HG02798 (cell line): ENCODE results near the gene TTN.
"Not testable (repeated sequence)": the region's sequence is repeated elsewhere in the genome, so short reads cannot be mapped to it uniquely, and the experiment has no call there.

Source experiments
- ATAC-seq: cut with Tn5 transposase; IDR thresholded peaks from one replicate; pipeline ENCODE4 v1.9.1; 2021; ENCODE audit warnings: mild to moderate bottlenecking; ENCODE audit not compliant: unreplicated experiment, poor library complexity

Gene TTN

DNA sequence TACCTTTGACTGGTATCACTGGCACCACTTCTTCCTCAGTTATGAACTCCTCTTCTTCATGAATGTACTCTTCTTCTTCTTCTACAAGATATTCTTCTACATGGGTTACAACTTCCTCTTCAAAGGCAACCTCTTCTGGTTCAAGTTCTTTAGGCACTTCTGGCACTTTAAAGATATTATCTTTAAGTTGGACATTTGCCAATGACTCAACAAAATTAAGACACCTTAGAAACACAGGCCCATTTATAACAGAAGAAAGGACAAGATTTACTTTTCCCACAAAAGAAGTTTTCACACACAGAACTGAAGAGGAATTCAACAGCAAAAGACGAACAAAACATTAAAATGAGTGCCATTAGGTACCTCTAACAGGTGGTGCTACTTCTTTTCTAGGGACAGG lies 127.3 kb downstream of the TTN start:
- ATAC-seq, result no peak

DNA sequence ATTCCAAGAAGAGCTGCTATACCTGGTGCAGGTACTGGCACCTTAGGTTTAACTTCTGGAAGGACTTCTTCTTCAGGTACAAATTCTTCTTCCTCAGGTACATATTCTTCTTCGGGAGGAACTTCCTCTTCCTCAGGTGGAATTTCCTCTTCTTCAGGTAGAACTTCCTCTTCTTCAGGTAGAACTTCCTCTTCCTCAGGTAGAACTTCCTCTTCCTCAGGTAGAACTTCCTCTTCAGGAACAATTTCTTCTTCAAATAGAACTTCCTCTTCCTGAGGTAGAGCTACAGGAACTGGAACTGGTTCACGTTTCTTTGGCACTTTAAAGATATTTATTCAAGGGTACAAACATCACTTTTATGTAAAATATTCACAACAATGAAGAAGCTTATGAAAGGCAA lies 129.6 kb downstream of the TTN start:
- no peak for ATAC-seq

DNA sequence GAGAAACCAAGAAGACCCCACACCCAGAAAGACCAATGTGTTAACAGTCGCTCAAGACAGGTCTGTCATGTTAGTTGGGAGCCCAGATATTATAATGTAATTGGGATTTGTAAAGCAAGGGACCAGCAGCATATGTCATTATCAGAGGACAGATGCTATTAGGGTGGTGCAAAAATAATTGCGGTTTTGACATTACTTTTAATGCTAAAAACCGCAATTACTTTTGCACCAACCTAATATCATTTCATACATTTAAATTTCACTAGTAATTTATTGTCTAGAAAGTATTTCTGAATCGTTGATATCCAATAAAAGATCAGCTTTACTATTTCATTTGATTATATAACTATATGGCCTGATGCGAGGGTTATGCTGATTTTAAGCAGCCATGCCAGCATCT lies 131.2 kb downstream of the TTN start:
- ATAC-seq, result no peak

DNA sequence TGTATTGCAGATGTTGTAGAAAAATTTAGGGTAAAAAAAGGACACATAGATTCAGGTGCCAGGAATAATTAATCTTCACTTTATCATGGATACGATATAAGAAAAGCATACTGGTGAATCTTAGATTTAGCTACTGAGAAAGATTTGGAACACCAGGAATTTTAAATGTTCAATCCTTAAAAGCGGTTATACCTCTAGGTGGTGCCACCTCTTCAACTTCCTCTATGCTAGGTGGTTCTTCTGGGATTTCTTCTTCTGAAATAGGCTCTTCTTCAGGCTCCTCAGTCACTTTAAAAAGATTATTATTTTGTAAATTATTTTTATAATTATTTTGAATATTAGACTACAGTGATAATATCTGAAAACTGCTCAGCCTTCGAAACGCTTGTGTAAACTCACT lies 133.1 kb downstream of the TTN start:
- no peak for ATAC-seq

DNA sequence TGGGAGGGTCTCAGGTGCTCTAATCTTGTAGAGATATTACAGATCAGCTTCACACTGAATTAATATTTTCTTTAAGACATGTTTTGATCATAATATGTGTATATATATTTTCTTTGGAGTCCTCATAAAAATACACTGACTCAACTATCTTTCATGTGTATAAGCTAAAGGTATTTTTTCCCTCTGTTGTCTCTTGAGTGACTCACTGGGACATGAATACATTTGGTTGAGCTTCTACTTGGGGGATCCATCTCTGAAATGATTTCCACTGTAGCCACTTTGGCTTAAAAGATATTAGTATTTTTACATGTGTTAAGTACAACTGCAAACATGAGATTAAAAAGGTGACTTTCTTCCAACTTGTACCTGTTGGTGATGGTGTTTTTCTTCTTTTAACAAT lies 140.8 kb downstream of the TTN start:
- no peak for ATAC-seq

DNA sequence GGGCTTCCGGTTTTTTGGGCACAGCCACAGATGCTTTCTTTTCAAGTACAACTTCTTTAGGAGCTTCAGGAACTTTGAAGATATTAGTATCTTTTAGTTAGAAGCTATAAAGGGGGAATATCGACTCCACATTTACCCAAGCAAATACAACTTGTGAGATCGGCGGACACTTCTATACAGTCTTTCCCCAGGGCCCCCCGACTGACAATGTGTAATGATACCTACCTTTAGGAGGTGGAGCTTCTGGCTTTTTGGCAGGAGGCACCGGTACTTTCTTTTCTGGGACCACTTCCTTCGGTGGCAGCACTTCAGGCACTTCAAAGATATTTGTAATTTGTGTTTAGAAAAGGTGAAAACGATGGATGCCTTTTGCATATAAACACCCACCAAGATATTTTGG lies 148.7 kb downstream of the TTN start:
- ATAC-seq, result not testable (repeated sequence)

DNA sequence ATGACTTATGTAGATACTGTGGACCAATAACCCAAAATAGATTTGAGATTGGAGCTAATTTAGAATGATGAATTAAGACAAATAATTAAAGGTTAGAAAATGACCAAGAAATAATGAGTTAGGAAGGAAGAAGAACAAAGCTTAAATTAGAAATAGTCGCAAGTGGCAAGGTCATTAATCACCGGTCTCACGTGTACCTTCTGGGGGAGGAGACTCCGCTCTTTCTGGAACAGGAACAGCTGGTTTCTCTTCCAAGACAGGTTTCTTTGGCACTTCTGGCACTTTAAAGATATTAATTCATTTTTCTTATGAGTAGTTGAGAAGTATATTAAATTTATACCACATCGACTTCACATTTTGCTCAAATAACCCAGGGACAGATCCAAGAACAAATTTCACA lies 156.7 kb downstream of the TTN start:
- ATAC-seq, result no peak

DNA sequence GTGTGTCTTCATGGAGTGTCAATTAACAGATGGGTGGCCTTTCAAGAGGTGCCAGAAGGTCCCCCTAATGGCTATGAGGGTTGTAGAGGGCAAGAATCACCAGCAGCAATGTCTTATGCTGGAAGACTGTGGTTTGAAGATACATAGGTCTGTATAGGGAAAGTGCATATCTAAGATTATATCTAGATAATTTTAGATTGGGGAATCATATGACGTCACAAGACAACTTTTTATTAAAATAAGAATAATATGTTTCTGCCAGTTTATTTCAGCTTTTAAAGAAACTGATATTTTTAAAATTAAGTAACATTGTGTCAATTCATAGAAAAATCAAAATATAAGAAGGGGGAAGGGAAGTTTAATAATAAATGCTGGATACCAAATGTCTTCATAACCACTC lies 162.3 kb downstream of the TTN start:
- no peak for ATAC-seq

DNA sequence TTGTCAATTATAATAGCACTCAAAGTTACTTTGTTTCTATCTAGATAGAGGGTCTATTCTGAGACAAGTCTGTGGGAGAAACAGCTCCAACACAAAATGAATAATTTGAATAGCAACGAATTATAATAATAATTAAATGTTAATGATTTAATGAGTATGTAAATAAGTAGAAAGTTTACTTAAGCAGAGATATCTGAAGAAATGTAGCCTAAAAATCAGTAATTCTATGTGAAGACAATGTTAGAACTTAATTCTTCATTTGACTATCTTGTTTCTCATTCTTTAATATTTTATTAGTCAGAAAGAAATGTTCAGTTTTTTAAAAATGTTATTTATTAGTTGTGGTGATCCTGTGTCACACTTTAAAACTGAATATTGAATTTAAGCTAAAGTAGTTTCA lies 165.7 kb downstream of the TTN start:
- no peak for ATAC-seq

DNA sequence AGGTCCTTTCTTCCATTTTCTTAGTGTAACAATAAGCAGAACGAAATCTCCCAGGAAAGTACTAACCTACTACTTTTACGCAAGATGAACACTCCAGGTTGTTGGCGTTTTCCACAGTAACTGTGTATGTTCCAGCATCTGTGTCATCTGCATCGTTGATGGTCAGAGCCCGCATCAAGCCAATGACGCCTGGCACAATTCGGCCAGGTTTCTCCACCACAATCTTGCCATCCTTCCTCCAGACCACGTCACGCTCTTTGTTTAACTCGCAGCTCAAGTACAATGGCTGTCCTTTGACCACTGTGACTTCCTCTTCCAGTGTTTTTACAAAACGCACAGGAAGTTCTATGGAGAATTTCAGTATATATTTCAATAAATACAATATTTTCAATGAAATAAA lies 171.3 kb downstream of the TTN start:
- ATAC-seq, result no peak

DNA sequence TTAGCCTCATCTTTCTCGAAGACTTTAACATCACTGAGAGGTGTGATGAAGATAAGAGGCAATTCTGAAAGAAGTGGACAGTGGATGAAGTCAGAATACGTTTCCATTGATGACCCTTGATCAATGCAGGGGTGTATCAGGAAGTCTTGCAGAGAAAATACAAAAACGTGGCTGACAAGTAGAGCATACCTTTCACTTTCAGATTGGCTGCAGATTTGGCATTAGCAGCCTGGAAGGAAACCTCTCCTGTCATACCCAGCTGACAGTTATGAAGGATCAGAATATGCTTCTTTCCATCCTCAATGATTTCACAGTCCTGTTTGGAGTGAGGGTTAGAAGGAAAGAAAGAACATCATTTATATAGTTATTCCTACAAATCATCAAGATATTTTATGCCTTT lies 174.5 kb downstream of the TTN start:
- no peak for ATAC-seq

DNA sequence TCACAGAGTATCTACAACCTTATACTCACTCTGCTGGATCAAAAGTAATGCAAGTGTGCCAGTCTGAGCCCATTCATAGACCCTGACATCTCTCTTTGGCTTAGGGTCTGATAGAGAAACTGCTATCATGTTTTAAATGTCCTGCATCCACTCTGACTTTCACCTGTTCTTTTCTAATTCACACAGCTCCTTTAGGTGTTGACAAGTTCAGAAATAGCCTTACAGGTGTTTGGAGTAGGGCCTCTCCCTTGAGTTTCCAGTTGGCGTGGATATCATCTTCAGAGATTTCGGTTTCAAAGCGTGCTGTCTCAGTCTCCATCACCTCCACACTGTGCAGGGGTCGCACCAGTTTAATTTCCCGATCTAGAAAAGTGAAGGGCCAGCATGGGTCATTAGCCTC lies 176.6 kb downstream of the TTN start:
- ATAC-seq, result no peak

DNA sequence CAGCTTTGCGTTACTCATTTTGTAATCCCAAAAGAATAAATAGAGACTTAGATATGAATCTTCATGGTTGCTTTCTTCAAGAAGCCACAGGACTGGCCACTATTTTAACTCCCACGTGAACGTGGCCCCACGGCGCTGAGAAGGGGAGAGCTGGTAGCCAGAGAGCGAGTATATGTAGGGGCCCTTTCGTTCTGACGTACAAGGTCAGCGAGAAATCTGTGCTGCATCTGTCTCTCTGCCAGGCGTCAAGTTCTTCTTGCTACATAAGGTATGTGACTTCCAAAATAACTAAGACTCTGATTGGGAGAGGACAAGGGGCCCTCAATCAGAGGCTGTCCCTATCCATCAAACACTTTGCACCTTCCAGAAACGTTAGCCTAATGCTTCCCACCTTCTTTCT lies 177.8 kb downstream of the TTN start:
- no peak for ATAC-seq

DNA sequence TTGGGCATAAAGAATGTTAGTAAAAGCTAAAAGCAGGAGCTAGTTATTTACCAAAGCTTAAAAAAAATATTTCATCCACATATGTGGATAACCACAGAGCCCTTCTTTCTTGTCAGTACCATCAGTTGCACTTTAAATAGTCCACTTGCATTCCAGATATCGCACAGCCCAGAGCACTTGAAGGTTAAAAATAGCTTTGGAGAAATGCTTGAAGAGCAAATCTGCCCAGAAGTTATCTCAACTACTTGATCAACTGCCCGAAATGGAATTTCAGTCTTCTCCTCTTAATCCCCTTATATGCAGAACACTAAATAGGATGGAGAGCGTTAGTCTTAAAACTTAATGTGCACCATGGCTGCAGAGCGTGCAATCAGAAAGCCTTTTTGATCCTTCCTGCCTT lies 178.6 kb downstream of the TTN start:
- no peak for ATAC-seq

DNA sequence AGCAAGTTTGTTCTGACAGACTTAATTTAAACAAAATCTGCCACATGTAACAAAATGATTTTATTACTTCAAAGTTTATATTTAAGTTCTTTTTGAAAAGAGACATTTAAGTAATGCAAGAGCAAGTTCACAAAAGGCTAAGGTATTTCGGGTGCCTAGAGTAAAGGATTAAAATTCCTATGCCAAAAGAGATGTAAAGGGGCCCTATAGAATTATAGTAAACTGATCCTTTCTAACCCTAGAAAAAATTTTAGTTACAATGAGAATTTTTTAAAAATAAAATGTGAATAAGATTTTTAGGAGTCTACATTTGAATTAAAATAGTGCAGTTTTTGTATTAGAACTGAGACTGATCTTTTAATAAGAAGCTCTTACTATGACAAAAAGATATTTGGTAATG lies 179.8 kb downstream of the TTN start:
- no peak for ATAC-seq

DNA sequence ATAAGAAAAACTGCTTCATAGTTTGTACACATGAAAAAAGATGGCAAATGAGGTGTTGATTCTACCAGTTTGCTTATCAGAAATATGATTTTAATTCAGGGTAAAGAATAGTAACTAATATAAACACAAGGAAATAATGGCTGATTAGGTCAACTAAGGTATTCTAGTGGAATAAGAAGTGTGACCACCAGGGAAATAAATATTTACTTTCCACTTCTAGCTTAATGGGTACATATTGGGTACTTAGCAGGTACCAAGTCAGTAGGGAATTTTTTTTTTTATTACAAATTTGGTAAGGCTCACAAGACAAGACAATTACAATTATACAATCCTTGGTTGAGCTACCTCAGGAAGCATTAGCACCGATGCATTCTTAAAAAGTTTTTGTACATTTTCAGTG lies 191.3 kb downstream of the TTN start:
- ATAC-seq, result no peak

DNA sequence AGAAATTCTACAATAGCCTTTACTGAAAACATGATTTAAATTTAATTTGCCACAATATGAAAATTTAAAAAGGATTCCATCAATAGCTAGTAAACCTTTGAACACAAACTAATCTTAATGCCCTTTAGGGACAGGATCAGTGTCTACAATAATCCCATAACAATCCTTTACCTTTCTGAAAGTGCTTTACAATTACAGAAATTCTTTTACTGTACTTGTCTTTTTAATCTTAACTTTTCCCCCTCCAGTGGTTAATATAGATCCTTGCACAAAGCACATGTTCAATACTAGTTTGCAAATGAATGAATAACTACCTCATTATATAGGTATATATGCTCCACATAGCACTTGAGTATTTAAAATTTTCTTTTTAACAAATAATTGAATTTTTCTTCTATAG lies 204.3 kb downstream of the TTN start:
- ATAC-seq, result no peak

DNA sequence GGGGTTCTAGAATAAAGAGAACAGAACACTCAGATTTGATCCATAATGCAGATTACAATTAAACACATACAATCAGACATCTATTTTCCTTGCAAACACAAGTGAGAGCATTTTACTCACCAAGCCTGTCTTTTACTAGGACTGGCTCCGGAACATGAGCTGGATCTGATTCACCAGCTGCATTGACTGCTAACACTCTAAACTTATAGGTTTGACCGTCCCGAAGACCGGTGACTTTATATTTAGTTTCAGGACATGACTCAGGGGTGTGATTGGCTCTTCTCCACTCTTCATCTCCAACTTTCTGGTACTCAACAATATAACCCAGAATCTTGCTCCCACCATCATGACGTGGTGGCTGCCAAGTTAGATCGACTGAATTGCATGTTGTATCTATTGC lies 214.6 kb downstream of the TTN start:
- ATAC-seq, result no peak

DNA sequence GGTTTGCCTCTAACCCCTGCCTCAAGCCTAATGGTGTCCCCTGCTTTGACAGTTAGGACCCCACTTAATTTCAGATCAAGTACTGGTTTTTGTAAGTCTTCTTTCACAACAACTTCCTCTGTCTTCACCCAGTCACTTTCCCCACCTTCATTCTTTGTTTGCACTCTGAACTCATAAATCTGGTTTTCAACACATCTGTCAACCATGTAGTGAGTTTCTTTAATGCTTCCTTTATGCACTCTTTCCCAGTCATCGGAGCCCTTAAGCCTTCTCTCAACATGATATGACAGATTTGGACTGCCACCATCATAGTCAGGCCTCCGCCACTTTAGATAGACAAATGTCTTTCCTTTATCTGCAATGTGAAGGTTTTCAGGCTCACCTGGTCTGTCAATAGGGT lies 217.9 kb downstream of the TTN start:
- no peak for ATAC-seq

DNA sequence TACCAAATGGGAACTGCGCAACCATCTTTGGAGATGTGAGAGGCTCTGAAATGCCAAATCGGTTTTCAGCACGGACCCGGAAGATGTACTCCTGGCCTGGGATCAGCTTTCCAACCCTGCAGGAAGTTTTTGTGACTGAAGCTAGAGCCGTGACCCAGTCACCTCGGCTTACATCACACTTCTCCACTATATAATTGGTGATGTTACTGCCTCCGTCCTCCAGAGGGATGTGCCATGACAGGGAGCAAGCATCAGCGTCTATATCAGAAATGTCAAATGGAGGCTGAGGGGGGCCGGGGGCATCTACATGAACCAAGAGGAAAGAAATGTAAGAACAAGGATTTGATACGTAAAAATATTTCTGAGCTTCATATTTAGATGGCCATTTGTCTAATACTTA lies 222.6 kb downstream of the TTN start:
- ATAC-seq, result no peak

DNA sequence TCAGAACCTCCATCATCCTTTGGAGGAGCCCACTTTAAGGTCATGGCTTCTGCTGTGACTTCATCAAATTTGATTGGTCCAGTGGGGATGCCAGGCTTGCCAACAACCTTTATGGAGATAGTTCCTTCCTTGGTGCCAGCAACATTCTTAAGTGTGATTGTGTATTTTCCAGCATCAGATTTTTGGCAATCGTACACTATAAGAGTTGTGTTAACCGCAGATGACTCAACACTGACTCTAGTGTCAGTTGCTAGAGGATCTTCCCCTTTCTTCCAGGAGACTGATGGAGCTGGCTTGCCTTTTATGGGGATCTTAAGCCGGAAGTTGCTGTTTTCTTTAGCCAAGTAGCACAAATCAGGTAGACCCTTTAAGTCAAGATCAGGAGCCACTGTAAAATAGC lies 228.2 kb downstream of the TTN start:
- no peak for ATAC-seq

DNA sequence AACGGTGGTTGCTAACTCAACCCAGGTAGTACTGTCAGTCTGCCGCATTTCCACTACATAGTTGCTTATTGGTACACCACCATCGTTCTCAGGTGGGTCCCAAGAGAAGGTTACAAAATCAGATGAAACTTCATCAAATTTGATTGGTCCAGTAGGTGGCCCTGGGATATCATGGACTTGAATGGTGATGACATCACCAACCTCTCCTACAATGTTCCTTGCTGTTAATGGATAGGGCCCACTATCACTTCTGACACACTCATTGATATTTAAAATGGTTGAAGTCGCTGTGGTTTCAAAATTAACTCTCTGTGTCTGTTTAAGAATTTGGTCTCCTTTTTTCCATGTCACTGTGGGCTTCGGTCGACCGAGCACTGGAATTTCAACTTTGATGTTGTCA lies 232.4 kb downstream of the TTN start:
- no peak for ATAC-seq

DNA sequence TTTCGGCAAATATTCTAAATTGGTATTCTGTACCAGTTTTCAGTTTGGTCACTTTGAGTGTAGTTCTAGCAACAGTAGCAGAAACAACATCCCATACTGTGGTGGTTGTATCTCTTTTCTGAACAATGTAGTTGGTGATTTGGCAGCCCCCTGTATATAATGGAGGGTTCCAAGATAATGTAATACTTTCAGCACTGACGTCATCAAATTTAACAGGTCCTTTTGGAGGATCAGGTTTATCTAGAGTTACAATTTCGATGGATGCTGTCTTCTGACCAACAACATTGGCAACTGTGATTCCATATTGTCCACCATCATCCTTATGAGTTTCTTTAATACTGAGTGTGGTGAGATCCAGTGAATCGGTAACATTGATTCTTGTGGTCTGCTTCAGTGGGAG lies 239.0 kb downstream of the TTN start:
- ATAC-seq, result no peak

DNA sequence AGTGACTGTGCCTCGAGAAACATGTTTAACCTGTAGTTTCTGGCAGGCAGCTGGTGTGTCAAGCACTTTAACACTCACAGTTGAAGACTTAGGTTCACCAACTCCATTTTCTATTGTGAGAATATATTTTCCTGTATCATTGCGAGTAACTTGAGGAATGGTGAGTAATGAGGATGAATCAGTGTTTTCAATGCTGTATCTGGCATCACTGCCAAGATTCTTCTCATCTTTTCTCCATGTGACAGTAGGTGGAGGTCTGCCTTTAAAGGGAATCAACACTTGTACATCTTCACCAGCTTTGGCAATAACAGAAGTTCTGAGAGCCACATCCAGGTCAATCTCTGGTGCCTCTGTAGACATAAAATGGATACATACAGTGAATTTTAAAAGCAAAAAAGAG lies 254.2 kb downstream of the TTN start:
- ATAC-seq, result no peak
